Activated naive CD4-positive, alpha-beta T cell treated with Interleukin-2 at 50 U/mL for 16 hours (primary cell): Measurements from ENCODE around the gene CDH15.

Experiments
- DNase-seq: peaks from one replicate; pipeline ENCODE4 v3.0.0-alpha.2; 2020

Gene CDH15

DNA sequence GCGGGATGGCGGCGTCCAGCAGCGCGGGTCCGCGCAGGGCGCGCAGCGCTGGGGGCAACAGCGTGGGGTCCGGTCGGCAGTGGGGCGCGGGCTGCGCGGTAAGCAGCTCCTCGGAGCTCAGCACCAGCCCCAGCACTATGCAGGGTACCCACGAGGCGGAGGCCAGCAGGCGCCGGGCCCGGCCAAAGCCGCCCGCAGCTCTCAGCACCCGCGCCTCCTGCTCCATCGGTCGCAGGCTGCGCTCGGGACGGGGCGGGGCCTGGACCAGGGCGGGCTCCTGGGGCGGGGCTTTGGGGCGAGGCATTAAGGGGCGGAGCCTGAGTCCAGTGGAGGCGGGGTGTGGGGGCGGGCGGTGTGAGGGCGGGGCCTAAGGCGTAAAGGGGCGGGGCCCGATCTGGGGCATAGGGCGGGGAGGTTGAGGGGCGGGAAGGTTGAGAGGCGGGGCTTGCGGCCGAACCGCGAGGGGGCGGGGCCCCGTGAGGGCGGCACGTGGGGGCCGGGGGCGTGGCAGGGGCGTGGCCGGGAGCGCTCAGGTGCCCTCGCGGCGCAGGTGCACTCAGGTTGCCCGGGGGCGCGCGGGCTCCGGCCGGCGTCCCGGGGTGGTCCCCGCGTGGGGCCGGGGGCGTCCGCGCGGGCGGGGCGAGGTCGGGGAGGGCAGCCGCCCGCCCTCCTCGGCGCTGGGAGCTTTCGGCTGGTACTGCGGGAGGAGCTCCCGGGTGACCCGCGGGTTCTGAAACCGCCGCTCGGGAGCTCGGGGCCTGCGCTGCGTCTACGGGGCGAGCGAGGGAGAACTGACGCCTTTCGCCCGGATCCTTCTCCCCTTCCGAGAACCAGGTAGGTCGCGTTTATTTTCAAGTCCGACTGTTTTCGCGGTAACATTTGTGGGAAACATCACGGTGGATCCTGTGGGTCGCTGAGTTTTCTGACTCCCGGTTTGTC, 30.2 kb downstream of the CDH15 start:
- peak; percentile 74 for DNase-seq

DNA sequence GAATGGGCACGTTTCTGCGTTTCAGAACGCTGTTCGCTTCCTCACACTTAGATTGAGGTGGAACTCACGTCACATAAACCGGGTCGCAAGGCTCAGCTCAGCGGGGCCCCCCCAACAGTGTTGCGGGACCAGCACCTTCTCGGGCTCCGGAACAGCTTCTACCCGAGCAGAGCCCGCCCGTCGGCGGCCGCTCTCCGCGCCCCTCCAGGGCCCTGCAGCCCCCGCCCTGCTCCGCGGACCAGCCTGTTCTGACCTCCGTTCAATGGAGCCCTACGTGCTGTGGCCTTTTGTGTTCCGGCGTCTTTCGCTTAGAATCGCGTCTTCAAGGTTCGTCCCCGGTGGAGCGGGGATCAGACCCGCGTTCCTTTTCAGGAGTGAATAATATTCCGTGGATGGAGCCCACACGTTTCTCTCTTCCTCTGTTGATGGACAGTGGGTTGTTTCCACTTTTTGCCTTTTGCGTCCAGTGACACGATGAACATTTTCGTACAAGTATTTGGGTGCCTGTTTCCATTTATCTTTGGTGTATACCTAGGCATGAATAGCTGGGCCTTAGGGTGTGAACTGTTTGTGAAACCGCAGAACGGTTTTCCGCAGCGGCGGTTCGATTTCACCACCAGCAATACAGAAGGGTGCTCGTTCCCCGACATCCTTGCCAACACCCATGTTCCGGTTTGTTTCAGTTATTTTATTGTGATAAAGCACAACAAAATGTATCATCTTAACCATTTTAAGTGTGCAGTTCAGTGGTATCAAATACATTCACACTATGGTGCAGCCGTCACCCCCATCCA, 31.1 kb downstream of the CDH15 start:
- no peak for DNase-seq

DNA sequence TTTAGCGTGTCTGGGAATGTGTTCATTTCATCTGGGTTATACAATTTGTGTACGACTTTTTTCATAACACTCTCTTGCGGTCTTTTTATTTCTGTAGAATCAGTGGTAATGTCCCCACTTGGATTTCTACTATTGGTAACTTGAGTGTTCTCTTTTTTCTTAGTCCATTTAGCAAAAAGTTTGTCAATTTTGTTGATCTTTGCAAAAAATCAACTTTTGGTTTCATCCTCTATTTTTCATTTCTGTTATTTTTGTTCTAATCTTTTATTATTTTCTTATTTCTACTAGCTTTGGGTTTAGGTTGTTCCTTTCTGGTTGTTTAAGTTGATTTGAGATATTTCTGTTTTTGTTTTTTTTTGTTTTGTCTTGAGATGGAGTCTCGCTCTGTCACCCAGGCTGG, 36.4 kb downstream of the CDH15 start:
- no peak for DNase-seq

DNA sequence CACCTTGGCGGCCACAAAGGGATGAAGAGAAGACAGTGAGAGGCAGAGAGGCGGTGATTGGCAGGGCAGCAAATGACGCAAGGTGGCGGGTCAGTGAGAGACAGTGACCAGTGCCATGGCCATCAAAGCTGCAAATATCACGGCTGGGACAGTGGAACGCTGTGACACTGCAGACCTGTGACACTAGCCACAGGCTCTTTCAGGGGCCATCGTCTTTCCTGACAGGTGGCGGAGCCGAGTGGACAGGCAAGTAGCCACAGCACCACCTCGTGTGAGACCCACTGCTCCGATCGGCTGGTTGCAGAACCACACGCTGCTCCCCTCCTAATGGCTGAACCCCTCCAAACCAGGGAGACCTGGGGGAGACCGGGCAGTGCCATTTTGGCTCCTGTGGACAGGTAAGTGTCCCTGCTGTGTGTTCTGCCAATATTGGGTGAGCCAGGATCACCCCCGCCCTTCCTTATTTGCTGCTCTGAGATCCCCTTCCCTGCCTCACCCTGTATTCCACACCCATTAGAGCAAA, 38.0 kb downstream of the CDH15 start:
- DNase-seq, result no peak

DNA sequence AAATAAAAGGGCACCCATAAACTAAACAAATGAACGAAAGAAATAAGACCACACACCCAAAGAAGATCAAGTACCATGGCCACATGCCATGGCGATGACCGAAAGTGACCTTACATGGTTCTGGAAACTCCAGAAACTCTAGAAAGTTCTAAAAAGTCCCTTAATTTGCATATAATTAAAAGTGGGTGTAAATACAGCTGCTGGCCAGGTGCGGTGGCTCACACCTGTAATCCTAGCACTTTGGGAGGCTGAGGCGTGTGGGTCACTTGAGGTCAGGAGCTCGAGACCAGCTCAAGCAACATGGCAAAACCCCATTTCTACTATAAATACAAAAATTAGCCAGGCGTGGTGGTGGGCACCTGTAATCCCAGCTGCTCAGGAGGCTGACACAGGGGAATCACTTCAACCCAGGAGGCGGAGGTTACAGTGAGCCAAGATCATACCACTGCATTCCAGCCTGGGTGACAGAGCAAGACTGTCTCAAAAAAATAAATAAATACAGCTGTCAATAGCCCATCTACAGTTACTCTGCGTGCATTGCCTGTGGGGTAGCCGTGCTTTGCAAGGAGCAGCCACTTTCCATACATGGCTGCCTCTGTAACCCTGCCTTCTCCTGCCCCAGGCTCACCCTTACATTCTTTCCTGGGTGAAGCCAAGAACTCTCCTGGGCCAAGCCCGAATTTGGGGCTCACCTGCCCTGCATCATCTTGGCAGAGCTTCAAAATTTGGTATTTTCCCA, 38.8 kb downstream of the CDH15 start:
- no peak for DNase-seq

DNA sequence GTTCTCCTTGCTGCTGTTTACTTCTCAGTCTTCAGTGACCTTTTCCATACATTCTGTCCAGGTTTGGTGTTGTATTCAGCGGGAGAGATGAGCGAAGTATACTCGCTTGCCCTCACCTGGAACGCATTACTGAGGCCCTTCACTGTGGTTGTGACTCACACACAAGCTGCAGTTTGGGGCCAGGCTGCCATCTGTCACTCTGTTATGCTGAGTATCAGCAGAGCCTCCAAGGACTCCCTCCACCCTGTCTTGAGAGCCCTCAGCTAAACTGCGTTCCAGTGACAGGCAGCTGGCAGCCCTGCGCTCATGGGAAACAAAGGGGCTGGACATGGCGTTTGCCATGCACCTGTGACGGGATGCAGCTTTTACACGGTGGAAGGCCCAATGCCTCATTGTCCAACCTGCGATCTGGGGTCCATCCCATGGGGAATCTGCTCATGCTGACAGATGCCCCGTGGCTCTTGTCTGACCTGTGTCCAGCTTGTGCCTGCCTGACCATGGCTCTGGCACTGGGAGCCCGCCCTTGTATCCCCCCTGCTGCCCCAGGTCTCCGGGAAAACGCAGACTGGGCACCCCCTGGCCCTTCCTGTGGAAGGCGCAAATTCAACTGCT, 39.5 kb downstream of the CDH15 start:
- no peak for DNase-seq

DNA sequence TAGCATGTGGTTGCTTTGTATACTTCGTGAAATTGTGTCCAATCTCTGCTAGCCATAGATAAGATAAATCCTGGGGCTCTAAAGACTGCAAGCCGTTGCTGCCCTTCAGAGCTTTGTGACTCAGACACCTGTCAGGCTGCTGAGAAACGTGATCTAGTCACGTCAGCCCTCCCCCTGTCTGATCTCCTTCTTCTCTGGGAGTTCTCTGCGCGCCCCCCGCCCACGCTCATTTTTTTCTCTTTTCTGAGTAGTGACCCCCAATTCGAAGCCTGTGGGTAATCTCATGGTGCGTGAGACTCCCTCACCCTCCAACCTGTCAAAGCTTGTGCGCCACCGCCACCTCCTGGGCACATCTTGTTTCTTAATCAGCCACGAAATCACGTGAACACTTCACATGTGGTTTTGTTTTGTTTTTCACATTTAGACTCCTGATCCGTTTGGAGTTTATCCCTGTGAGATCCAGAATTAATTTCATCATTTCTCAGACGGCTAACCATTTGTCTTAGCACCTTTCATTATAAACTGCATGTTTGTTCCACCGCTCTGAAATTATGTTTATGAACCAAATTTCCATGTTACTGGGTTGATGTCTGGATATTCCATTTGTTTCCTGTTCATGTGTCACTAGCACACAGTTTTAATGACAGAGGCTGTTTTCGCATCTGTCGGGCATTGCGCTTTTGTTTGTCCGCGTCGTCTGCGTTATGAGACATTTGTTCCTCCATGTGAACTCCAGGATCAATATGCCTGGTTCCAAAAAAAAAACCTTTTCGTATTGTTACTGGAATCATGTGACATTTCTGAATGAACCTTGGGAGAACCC, 45.0 kb downstream of the CDH15 start:
- DNase-seq, result peak; percentile 82

DNA sequence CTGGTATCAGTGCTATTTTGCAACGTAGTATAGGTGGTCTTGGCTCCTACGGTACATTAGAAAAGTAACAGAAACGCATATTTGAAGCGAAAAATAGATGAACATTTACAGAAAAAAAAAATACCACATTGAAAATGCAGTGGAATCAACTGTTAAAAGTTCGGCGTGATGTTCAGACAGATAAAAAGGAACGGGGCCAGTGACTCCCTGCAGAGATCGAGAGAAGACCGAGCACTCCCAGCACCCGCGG, 45.5 kb downstream of the CDH15 start:
- no peak for DNase-seq

DNA sequence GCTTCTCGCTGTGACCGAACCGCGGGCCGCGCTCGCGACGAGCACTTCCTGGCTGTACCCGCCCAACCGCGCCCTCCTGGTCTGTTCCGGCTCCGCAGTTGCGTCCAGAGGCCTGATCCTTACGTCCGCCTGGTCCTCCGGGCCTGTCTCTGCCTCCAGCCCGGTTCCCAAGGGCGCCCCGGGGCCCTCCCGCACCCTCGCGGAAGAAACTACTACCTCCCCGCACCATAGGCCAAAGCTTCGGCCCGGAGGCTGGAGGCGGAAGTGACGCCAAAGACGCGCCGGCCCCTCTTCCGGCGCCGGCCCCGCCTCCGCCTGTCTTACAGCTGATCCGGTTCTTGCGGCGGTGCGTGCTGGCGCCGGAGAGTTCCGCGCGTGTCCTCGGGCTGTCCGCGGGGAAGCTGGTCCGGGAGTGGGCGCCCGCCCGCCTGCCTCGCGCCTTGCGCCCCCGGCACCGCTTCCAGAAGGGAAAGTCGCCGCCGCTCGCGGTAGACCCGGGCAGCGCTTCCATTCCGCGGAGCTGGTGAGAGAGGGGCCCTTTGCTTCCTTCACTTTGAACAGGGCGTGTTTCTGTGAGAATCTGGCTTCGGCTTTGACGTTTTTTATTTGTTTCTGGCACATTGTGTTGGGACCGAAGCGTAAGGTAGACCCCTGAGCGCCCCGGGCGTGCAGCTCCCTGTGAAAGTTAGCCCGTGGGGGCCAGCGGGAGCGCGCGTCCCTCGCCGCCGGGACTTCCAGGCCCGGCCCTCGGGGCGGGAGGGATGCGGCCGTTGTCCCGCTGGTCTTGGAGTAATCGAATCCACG, 46.0 kb downstream of the CDH15 start, which contains the start of gene ZNF778:
TSS of gene ZNF778 (plus strand) at position 316 of the 804 bp plus-strand sequence. CDS start 3,425 bp downstream, outside the sequence.
- DNase-seq, result peak; percentile 82

DNA sequence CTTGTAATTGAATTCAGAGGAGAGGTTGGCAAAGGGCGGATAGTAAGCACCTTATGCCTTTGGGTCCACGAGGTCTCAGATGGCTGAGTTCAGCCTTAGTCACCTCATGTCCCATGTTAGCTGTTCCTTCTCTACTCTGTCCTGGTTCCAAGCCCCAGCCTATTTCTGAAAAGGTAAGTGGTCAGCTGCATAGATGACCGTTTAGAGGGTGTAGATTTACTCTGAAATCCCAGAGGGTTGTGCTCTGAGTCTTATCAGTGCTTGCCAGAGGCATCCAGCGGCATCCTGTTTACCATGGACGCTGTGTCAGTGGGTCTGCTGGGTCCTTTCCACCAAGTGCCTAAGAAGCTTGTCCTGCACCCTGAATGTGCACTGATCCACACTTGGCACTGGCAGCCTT, 47.8 kb downstream of the CDH15 start:
- DNase-seq, result no peak

DNA sequence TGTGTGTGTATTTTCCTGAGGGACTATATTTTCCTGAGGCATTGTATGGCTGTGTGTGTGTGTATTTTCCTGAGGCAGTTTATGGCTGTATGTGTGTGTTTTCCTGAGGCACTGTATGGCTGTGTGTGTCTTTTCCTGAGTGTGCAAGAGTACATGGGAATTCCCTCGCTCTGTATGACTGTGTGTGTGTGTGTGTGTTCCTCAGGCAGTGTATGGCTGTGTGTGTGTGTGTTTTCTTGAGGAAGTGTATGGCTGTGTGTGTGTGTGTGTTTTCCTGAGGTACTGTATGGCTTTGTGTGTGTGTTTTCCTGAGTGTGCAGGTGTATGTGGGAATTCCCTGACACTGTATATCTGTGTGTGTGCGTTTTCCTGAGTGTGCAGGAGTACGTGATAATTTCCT, 50.1 kb downstream of the CDH15 start:
- no peak for DNase-seq

DNA sequence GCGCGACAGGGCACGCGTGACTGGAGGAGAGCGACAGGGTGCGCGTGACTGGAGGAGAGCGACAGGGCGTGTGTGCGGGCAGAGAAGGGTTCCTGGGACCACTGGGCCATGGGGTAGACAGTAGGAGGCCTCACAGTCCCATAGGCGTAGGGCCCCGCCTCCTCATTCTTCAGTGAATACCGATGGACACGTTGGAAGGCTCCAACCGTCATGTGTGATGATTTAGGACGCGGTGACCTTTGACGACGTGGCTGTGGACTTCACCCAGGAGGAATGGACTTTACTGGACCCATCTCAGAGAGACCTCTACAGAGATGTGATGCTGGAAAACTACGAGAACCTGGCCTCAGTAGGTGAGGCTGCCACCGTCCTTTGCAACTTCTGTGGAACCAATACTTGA, 51.4 kb downstream of the CDH15 start:
- DNase-seq, result no peak

DNA sequence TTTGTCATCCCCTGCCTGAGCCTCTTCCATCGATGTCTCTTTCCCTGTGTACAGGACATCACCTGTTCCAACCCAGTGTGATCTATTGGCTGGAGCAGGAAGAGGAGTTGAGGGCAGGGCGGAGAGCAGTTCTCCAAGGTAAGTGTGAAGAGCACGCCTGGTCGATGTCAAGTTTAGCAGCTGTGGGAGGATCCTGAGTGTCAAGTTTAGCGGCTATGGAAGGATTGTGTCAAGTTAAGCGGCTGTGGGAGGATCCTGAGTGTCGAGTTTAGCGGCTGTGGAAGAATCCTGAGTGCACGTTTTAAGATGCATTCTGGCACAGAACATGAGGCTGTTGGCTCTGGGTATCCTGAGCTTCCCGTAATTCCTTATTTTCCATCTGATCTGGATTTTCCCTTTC, 53.1 kb downstream of the CDH15 start:
- DNase-seq, result no peak

DNA sequence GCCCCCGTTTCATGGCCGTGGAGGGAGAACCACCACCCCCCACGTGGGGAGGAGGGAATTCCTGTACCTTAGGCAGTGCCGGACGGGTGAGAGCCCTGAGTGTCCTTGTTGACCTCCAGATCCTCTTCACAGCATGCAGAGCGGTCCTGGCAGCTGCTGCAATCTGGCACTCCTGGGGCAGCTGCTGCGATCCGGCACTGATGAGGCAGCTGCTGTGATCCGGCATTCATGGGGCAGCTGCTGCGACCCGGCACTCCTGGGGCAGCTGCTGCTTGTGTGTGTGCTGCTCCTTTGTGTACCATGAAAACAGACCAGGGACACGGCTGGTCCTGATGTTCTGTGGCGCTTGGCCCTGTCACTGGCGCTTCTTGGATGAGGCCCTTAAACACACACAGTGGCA, 58.7 kb downstream of the CDH15 start:
- DNase-seq, result no peak

DNA sequence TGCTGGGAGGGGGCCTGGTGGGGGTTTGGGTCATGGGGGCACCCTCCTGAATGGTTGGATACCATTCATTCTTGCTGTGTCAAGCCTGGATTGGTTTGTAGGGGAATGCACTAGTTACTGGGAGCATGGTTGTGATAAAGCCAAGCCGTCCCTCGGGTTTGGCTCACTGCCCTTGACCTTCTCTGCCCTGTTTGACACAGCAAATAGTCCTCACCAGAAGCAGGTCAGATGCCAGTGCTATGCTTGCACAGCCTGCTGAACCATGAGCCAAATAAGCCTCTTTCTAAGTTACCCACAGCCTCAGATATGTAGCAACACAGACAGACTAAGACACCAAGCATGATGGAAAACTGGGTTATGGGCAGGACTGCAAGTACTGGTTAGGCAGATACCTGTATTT, 60.6 kb downstream of the CDH15 start:
- no peak for DNase-seq

DNA sequence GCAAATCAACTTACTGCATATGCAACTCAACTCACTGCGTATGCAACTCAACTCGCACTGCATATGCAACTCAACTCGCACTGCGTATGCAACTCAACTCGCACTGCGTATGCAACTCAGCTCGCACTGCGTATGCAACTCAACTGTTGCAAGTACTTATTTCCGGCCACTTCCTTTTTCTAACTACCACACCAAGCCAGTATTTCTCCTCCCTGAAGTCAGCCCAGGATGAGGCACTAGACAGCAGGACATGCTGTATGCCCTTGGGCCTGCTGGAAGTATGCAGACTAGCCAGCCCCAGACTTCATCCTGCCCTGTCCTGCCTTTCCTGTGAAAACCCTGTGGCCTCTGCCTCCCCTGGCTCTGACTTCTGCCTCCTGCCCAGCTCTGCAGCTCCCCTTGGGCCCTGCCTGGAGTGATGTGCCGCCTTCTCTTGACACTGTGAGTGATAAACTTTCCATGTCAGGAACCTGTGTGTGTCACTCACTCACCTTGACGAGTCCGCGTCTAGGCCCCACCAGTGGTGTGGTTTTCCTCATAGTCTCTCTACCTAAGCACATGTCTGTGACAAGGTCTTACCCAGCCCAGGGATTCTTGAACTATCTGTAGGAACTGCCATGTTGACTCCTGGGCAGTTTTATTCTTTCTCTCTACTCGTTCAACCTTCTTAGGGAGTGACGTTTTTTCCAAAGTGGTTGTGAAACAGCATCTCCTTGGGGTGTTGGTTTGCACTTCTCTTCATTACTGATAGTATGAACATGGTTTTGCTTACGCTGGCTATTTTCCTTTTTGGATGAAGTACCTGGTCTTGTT, 62.3 kb downstream of the CDH15 start:
- no peak for DNase-seq

DNA sequence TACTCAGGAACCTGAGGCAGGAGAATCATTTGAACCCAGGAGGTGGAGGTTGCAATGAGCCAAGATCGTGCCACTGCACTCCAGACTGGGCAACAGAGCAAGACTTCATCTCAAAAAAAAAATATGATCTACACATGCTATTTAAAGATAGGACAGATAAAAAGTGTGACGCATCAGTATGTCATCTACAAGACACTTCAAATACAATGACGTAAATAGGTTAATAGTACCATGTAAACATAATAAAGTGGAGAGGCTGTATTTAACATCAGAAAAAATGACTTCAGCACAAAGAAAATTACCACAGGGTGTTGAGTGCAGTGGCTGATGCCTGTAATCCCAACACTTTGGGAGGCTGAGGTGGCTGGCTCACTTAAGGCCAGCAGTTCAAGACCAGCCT, 66.2 kb downstream of the CDH15 start:
- no peak for DNase-seq

DNA sequence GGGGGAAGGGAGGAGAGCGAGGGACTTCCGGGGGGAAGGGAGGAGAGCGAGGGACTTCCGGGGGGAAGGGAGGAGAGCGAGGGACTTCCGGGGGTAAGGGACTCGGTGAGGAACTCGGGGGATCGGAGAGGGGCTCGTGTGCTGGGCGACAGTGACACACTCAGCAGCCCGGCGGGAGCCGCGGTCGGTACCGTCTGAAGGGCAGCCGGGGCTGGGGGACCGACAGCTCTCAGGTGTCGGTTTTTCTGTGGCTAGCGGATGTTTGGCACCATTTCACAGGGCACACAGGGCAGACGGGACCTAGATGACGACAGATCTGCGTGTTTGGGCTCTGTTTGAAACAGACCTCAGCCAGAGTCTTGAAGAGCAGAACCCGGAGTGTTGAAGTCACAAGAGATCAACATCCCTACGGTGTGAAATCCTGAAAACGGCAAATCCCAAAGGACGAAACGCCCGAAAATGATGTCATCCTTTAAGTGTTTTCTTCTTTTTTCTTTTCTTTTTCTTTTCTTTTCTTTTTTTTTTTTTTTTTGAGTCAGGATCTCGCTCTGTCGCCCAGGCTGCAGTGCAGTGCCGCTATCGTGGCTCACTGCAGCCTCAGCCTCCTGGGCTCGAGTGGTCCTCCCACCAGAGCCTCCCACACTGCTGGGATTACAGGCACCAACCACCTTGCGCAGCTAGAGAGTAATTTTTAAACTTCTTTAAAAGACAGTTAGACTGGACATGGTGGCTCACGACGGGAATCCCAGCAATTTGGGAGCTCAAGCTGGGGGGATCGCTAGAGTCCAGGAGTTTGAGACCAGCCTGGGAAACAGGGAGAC, 69.8 kb downstream of the CDH15 start:
- peak; percentile 78 for DNase-seq

DNA sequence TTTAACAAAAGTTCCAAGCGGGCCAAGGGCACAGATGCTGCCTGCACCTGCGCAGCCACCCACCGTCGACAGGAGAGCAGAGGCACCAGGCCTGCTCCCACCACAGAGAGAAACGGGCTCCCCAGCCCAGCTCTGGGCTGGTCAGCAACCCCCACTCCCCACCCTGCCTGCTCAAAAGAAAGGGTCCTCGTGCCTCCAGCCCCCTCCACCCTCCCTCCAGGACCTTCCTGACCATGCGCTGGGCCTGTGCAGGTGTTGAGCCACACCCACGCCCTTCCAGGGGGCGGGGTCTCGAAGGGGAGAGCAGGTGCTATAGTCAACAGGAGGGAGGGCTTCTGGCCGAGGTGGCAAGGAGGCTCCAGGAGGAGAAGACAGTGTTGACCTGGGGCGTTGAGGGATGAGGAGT, 71.2 kb downstream of the CDH15 start:
- DNase-seq, result no peak
